GM23338 (cell line): ENCODE measurements around the gene HYAL4. TPM values are rescaled to one million over a fixed set of nuclear protein-coding genes. Genes with fewer than 3 reads are reported as not detected.

Experiments used
- ATAC-seq: fragments of 200-7000 bp; cut with Tn5 transposase; 3 replicates; pipeline ENCODE4 v1.9.1; 2020
- DNase-seq: peaks from one replicate; pipeline ENCODE4 v3.0.0-alpha.2; 2015; ENCODE audit warnings: low spot score
- H2AFZ ChIP-seq: fragments of 200-600 bp; sonication (generic); 2 replicates; pipeline ENCODE4 v1.8.0; 2016; ENCODE audit warnings: antibody characterized with exemption, mild to moderate bottlenecking, moderate library complexity
- H3F3A ChIP-seq: fragments of 200-600 bp; sonication (generic); replicated peaks from 2 replicates; pipeline ENCODE4 v1.8.0; 2017; ENCODE audit warnings: antibody characterized with exemption, mixed run types, low read depth
- H3K27ac ChIP-seq: fragments of 200-600 bp; sonication (generic); 2 replicates; pipeline ENCODE4 v1.6.1; 2016; ENCODE audit warnings: low read depth
- H3K27me3 ChIP-seq: fragments of 200-600 bp; sonication (generic); 2 replicates; pipeline ENCODE4 v1.8.0; 2016; ENCODE audit warnings: mild to moderate bottlenecking, mixed run types, moderate library complexity; ENCODE audit not compliant: insufficient read depth
- H3K36me3 ChIP-seq: fragments of 200-600 bp; sonication (generic); 2 replicates; pipeline ENCODE4 v1.8.0; 2016; ENCODE audit warnings: mild to moderate bottlenecking; ENCODE audit not compliant: insufficient read depth
- H3K4me1 ChIP-seq: fragments of 200-600 bp; sonication (generic); 2 replicates; pipeline ENCODE4 v1.8.0; 2016; ENCODE audit warnings: mild to moderate bottlenecking, moderate library complexity; ENCODE audit not compliant: insufficient read depth
- H3K4me2 ChIP-seq: fragments of 200-600 bp; sonication (generic); 2 replicates; pipeline ENCODE4 v1.7.1; 2017; ENCODE audit warnings: mixed run types
- H3K4me3 ChIP-seq: fragments of 200-600 bp; sonication (generic); 2 replicates; pipeline ENCODE4 v1.6.1; 2016; ENCODE audit warnings: mixed run types
- H3K79me2 ChIP-seq: fragments of 200-600 bp; sonication (generic); replicated peaks from 2 replicates; pipeline ENCODE4 v1.8.0; 2017; ENCODE audit warnings: mild to moderate bottlenecking; ENCODE audit not compliant: insufficient read depth
- H3K9me2 ChIP-seq: fragments of 200-600 bp; sonication (generic); 2 replicates; pipeline ENCODE4 v1.8.0; 2017; ENCODE audit not compliant: insufficient read depth
- H4K20me1 ChIP-seq: fragments of 200-600 bp; sonication (generic); replicated peaks from 2 replicates; pipeline ENCODE4 v1.8.0; 2017; ENCODE audit warnings: mild to moderate bottlenecking; ENCODE audit not compliant: insufficient read depth
- H3K27ac Mint-ChIP-seq: 2 replicates; pipeline ENCODE4 v1.8.0; 2020; ENCODE audit warnings: inconsistent platforms, mild to moderate bottlenecking, moderate library complexity, mixed read lengths
- H3K27me3 Mint-ChIP-seq: 3 replicates; pipeline ENCODE4 v1.8.0; 2022; ENCODE audit warnings: low read depth, mild to moderate bottlenecking, moderate library complexity, mixed read lengths, inconsistent platforms; ENCODE audit not compliant: insufficient read depth, poor library complexity
- H3K36me3 Mint-ChIP-seq: 3 replicates; pipeline ENCODE4 v1.8.0; 2021; ENCODE audit warnings: low read depth, mild to moderate bottlenecking, inconsistent platforms, moderate library complexity, mixed read lengths
- H3K4me1 Mint-ChIP-seq: 3 replicates; pipeline ENCODE4 v1.8.0; 2020; ENCODE audit warnings: mild to moderate bottlenecking, inconsistent platforms, mixed read lengths
- H3K4me3 Mint-ChIP-seq: 3 replicates; pipeline ENCODE4 v1.8.0; 2021; ENCODE audit warnings: moderate library complexity, mild to moderate bottlenecking, inconsistent platforms, mixed read lengths
- H3K9me3 Mint-ChIP-seq: 3 replicates; pipeline ENCODE4 v1.8.0; 2020; ENCODE audit warnings: moderate library complexity, mild to moderate bottlenecking, inconsistent platforms, mixed read lengths
- EZH2 ChIP-seq: fragments of 200-600 bp; sonication (generic); IDR thresholded peaks from one replicate; pipeline ENCODE4 v1.8.0; 2017; ENCODE audit warnings: antibody characterized with exemption, mild to moderate bottlenecking, low read depth; ENCODE audit not compliant: unreplicated experiment
- EZH2phosphoT487 ChIP-seq: fragments of 200-600 bp; sonication (generic); IDR thresholded peaks from one replicate; pipeline ENCODE4 v1.8.1; 2018; ENCODE audit warnings: antibody characterized with exemption; ENCODE audit not compliant: unreplicated experiment
- JUNB ChIP-seq: IDR thresholded peaks from one replicate; pipeline ENCODE4 v1.6.1; 2016; ENCODE audit warnings: antibody characterized with exemption; ENCODE audit not compliant: unreplicated experiment
- STAT1 ChIP-seq: IDR thresholded peaks from one replicate; pipeline ENCODE4 v1.6.1; 2016; ENCODE audit warnings: antibody characterized with exemption; ENCODE audit not compliant: unreplicated experiment
- ZNF331 ChIP-seq: fragments of 250-450 bp; sonication (Bioruptor Pico); IDR thresholded peaks from 2 replicates; pipeline ENCODE4 v1.5.0; 2020; ENCODE audit warnings: low read depth, mild to moderate bottlenecking, moderate library complexity
- polyA plus RNA-seq: library from polyadenylated mRNA; unstranded; fragments of >200 nt; fragmentation: Nextera tagmentation; extraction: Ambion mirVana; gene quantifications from 2 replicates; pipeline ENCODE4 v1.2.1, GENCODE V29; 2016
- total RNA-seq: library from RNA; depleted of rRNA; stranded (reverse); fragments of >200 nt; shearing (Covaris generic); gene quantifications from 2 replicates; pipeline ENCODE4 v1.2.3, GENCODE V29; 2014
- TF ChIP-seq, protein P1 (sequence below): fragments of 250-450 bp; sonication (Bioruptor Pico); IDR thresholded peaks from 2 replicates; pipeline ENCODE4 v1.5.0; 2020; ENCODE audit warnings: mild to moderate bottlenecking, moderate library complexity
- TF ChIP-seq, protein P2 (sequence below): IDR thresholded peaks from one replicate; pipeline ENCODE4 v1.6.1; 2018; ENCODE audit warnings: antibody characterized with exemption; ENCODE audit not compliant: unreplicated experiment
- TF ChIP-seq, protein P3 (sequence below), 2 experiments: fragments of 200-600 bp in 1 of 2; sonication (generic) in 1 of 2; conservative IDR thresholded peaks; 2 replicates each; pipeline versions ENCODE4 v1.5.1 to v1.6.1; 2016 to 2017; ENCODE audit warnings: antibody characterized with exemption in 2 of 2, low read depth in 2 of 2, mild to moderate bottlenecking in 2 of 2, moderate library complexity in 1 of 2

HYAL4 gene
- total and polyA plus RNA-seq, 2 experiments from 2014 or later, result not detected

DNA sequence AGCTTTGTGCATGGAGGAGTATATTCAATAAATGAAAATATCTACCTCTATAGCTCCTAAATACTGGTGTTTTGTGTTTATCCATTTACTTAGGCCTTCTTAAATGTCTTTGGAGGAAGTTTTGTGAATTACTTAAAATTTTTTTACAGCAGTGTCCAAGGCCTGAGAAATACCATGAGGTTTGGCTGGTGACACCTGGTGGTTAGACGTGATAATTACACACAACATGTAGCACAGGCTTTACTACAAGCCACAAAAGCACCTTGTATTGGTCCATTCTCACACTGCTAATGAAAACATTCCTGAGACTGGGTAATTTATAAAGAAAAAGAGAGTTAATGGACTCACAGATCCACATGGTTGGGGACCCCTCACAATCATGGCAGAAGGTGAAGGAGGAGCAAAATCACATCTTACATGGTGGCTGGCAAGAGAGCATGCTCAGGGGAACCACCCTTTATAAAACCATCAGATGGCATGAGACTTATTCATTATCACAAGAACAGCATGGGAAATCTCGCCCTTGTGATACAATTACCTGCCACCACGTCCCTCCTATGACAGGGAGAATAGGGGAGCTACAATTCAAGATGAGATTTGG is 20.6 kb downstream of the HYAL4 start (continued):
- TF ChIP-seq, protein P1, sequence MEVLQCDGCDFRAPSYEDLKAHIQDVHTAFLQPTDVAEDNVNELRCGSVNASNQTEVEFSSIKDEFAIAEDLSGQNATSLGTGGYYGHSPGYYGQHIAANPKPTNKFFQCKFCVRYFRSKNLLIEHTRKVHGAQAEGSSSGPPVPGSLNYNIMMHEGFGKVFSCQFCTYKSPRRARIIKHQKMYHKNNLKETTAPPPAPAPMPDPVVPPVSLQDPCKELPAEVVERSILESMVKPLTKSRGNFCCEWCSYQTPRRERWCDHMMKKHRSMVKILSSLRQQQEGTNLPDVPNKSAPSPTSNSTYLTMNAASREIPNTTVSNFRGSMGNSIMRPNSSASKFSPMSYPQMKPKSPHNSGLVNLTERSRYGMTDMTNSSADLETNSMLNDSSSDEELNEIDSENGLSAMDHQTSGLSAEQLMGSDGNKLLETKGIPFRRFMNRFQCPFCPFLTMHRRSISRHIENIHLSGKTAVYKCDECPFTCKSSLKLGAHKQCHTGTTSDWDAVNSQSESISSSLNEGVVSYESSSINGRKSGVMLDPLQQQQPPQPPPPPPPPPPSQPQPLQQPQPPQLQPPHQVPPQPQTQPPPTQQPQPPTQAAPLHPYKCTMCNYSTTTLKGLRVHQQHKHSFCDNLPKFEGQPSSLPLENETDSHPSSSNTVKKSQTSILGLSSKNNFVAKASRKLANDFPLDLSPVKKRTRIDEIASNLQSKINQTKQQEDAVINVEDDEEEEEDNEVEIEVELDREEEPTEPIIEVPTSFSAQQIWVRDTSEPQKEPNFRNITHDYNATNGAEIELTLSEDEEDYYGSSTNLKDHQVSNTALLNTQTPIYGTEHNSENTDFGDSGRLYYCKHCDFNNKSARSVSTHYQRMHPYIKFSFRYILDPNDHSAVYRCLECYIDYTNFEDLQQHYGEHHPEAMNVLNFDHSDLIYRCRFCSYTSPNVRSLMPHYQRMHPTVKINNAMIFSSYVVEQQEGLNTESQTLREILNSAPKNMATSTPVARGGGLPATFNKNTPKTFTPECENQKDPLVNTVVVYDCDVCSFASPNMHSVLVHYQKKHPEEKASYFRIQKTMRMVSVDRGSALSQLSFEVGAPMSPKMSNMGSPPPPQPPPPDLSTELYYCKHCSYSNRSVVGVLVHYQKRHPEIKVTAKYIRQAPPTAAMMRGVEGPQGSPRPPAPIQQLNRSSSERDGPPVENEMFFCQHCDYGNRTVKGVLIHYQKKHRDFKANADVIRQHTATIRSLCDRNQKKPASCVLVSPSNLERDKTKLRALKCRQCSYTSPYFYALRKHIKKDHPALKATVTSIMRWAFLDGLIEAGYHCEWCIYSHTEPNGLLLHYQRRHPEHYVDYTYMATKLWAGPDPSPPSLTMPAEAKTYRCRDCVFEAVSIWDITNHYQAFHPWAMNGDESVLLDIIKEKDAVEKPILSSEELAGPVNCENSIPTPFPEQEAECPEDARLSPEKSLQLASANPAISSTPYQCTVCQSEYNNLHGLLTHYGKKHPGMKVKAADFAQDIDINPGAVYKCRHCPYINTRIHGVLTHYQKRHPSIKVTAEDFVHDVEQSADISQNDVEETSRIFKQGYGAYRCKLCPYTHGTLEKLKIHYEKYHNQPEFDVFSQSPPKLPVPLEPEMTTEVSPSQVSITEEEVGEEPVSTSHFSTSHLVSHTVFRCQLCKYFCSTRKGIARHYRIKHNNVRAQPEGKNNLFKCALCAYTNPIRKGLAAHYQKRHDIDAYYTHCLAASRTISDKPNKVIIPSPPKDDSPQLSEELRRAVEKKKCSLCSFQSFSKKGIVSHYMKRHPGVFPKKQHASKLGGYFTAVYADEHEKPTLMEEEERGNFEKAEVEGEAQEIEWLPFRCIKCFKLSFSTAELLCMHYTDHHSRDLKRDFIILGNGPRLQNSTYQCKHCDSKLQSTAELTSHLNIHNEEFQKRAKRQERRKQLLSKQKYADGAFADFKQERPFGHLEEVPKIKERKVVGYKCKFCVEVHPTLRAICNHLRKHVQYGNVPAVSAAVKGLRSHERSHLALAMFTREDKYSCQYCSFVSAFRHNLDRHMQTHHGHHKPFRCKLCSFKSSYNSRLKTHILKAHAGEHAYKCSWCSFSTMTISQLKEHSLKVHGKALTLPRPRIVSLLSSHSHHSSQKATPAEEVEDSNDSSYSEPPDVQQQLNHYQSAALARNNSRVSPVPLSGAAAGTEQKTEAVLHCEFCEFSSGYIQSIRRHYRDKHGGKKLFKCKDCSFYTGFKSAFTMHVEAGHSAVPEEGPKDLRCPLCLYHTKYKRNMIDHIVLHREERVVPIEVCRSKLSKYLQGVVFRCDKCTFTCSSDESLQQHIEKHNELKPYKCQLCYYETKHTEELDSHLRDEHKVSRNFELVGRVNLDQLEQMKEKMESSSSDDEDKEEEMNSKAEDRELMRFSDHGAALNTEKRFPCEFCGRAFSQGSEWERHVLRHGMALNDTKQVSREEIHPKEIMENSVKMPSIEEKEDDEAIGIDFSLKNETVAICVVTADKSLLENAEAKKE (CRISPR knock-in tag), result no peak

DNA sequence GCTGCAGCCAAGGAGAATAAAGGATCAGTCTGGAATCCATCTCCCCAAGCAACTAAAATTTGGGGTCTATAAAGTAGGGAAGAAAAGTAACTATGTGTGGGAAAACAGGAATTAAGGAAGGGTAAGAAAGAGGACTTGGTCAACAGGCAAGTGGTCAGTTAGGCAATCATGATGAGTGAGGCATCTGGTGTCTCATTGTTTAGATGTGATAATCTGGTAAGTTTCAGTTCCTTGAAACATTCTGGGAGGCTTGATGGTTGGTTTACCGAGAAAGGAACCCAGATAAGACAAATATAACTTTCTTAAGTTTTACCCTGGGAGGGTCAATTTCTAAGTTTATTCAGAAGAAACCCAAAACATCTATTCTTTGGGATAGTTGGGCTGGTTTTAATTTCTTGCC is 22.3 kb downstream of the HYAL4 start:
- no peaks in the 10 kb centered on the region for H3F3A ChIP-seq
- H3K9me2 ChIP-seq, result no peaks in the 10 kb centered on the region; the same call in 1 of the 2 replicates
- H3K4me1 ChIP-seq, result peaks cover 15% of the 10 kb centered on the region
- no peak overlapping the region for H2AFZ ChIP-seq
- Mint-ChIP-seq H3K27me3 (peaks cover 4% of the 10 kb centered on the region), H3K9me3 (peaks cover 4% of the 10 kb centered on the region; the same call in 1 of the 3 replicates), H3K36me3 (peaks cover 3% of the 10 kb centered on the region; the same call in 1 of the 3 replicates), H3K4me3 (no peak overlapping the region), H3K27ac (no peak overlapping the region), H3K4me1 (peaks cover 13% of the 10 kb centered on the region)
- H3K4me3 ChIP-seq, result no peak overlapping the region
- ATAC-seq (no peak), DNase-seq (no peak)
- H4K20me1 ChIP-seq, result no peaks in the 10 kb centered on the region
- H3K36me3 ChIP-seq, result no peaks in the 10 kb centered on the region
- no peaks in the 10 kb centered on the region for H3K79me2 ChIP-seq
- no peak overlapping the region for H3K4me2 ChIP-seq
- no peak overlapping the region for H3K27ac ChIP-seq
- no peaks in the 10 kb centered on the region for H3K27me3 ChIP-seq
- TF ChIP-seq EZH2phosphoT487 (no peak), STAT1 (no peak), JUNB (no peak), EZH2 (no peak), ZNF331 (CRISPR knock-in tag) (no peak)
- TF ChIP-seq, protein P2, sequence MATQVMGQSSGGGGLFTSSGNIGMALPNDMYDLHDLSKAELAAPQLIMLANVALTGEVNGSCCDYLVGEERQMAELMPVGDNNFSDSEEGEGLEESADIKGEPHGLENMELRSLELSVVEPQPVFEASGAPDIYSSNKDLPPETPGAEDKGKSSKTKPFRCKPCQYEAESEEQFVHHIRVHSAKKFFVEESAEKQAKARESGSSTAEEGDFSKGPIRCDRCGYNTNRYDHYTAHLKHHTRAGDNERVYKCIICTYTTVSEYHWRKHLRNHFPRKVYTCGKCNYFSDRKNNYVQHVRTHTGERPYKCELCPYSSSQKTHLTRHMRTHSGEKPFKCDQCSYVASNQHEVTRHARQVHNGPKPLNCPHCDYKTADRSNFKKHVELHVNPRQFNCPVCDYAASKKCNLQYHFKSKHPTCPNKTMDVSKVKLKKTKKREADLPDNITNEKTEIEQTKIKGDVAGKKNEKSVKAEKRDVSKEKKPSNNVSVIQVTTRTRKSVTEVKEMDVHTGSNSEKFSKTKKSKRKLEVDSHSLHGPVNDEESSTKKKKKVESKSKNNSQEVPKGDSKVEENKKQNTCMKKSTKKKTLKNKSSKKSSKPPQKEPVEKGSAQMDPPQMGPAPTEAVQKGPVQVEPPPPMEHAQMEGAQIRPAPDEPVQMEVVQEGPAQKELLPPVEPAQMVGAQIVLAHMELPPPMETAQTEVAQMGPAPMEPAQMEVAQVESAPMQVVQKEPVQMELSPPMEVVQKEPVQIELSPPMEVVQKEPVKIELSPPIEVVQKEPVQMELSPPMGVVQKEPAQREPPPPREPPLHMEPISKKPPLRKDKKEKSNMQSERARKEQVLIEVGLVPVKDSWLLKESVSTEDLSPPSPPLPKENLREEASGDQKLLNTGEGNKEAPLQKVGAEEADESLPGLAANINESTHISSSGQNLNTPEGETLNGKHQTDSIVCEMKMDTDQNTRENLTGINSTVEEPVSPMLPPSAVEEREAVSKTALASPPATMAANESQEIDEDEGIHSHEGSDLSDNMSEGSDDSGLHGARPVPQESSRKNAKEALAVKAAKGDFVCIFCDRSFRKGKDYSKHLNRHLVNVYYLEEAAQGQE, result no peak
- TF ChIP-seq, protein P3, sequence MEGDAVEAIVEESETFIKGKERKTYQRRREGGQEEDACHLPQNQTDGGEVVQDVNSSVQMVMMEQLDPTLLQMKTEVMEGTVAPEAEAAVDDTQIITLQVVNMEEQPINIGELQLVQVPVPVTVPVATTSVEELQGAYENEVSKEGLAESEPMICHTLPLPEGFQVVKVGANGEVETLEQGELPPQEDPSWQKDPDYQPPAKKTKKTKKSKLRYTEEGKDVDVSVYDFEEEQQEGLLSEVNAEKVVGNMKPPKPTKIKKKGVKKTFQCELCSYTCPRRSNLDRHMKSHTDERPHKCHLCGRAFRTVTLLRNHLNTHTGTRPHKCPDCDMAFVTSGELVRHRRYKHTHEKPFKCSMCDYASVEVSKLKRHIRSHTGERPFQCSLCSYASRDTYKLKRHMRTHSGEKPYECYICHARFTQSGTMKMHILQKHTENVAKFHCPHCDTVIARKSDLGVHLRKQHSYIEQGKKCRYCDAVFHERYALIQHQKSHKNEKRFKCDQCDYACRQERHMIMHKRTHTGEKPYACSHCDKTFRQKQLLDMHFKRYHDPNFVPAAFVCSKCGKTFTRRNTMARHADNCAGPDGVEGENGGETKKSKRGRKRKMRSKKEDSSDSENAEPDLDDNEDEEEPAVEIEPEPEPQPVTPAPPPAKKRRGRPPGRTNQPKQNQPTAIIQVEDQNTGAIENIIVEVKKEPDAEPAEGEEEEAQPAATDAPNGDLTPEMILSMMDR (conservative IDR thresholded peaks at IDR 0.05; ENCODE audit: low read depth in 2 of 2), result no peak
